GM15510 (cell line): ENCODE measurements around the gene FCER1G.

Experiments used
- POLR2A ChIP-seq: IDR thresholded peaks from 3 replicates; pipeline ENCODE4 v1.6.1; 2011; ENCODE audit warnings: borderline replicate concordance; ENCODE audit not compliant: insufficient read length; ENCODE audit errors: extremely low read depth

The FCER1G gene

DNA sequence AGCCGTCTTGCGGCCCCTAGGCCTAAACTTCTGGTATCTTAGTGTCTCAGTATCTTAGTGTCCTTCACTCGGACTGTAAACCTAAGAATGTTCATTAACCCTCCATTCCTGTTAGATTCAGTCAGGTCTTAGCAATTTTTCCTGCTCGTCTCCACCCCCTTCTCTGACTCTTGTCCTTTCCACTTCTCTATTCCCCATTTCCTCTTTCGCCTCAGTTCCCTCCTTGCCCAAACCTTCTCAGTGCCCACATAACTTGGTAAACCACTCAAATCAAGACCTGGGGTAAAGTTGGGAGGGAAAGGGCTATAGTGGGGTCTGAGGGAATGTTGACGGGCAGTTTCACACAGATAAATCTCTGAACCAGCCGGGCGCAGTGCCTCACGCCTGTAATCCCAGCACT is 726 bp upstream of the FCER1G start:
- TF ChIP-seq POLR2A = no peak

DNA sequence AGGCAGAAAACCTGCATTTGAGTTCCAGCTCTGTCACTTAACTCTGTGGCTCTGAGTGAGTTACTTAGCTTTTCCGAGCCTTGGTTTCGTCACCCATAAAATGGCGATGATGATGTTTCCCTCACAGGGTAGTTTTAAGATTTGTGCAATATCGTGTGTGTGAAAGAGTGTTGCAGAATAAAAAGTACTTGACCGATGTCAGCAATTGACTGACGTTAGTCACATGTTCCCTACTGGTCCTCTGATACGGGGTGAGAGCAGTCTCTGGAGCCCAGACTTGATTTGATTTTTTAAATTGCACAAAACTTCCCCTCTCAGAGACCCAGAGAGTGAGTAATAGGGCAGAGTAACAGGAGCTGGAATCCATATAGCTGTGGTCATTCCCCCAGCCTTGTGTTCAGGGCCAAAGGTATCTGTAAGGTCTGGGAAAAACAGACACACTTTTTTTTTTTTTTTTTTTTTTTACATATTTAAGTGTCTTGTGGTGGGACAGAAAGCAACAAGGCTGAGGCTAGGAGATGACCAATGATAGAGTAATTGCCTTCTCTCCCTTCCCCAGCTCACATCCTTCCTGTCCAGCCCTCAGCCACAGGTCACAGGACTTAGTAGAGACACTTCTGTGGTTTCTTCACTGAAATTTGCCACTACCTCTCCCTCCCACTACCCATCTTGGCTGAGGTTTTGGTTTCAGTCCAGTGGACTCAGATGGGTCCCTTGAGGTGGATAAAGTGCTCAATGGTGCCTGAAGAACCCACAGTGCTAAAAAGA is 2.0 kb downstream of the FCER1G start:
- TF ChIP-seq POLR2A = no peak

DNA sequence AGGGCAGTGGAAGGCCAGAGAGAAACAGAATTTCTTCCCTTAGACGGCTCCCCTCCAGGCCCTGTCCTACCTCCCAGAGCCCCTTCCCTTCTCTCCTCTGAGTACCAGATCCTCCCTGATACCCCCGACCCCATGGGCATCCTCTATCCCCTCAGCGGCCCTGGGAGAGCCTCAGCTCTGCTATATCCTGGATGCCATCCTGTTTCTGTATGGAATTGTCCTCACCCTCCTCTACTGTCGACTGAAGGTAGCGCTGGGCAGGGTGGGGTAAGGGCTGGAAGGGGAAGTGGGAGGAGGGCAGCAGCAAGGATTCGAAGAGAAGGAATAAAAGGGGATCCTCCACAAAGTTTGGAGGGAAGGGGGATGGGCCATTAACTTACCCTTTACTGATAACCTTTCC is 2.7 kb downstream of the FCER1G start:
- TF ChIP-seq POLR2A = no peak

DNA sequence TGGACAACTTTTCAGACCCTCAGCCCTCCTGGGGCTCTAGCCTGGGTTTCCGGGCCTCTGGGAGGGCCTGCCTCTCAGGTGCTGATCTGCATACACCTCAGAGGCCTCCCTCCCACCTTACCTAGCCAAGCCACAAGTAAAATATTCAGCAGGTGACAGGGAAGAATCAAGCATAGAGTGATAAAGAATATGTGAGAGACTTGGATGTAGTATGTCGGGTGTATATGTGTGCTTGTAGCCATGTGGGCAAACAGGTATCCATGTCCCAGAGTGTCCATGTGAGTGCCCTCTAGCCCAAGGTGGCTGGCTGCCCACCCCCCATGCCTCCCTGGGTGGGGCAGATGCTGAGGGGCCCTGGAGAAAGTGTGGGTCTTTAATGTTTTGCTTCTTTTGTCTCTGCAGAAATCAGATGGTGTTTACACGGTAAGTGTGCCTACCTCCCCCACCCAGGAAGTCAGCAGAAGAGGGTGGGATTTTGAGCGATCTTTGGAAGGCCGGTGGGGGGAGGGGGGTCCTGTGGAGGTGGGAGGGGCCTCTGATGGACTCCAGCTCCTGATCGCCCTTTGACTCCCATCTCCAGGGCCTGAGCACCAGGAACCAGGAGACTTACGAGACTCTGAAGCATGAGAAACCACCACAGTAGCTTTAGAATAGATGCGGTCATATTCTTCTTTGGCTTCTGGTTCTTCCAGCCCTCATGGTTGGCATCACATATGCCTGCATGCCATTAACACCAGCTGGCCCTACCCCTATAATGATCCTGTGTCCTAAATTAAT is 3.4 kb downstream of the FCER1G start:
- no peak for TF ChIP-seq POLR2A

- TF ChIP-seq POLR2A = no peak
Observed at GRCh38 chr1:161219078-161219892, 4.2 kb downstream of the FCER1G start.

DNA sequence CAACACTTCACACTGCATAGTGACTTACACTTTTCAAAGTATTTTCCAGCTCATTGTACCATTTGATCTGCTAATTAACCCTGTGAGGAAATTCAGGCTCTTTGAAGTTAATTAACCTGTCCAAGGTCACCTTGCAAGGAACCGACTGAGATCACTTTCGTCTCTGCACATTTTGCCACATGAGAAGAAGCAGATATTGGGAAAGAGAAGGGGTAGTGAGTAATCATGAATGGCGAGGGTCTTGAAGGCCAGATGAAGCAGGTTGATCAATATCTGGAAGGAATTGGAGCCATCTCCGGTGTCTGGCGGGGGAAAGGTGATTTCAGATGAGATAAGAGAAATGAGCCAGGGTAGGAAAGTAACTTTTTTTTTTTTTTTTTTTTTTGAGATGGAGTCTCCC is 4.9 kb downstream of the FCER1G start:
- TF ChIP-seq POLR2A = no peak

DNA sequence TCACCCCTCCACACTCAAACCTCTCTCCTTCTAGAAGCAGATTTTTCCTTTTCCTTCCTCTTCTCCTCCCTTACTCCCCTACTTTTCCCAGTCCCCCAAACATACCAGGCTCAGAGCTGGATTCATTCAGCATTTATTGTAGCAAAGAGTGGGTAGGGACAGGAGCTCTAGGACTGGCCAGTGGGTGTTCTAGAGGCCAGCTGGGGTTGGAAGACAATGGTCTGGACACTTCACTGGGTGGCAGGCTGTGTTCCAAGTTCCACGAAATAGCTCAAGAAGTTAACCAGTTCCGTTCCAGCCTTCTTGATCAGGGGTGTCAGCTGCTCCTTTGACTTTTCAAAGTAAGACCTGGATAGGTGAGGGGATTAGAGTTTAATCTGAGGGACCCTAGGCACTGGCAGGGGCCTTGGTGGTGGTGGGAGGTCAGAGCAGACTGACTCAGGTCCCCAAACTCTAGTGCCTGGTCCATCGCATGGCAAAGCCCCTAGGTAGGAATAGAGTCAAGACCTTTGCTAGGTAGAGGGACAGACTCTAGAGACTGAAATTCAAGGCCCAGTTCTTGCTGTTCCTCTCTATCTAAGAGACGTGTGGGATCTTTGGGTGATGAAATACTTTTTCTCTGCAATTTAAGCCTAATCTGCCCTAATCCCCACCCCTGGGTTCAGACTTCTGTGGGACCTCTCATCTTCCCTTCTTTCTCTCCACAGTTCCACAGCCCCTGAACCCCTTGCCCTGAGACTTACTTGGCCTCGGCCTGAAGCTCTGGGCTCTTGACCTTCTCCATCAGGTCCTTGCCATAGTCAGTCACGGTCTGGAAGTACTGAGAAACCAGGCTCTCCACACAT is 7.3 kb downstream of the FCER1G start:
- no peak for TF ChIP-seq POLR2A

DNA sequence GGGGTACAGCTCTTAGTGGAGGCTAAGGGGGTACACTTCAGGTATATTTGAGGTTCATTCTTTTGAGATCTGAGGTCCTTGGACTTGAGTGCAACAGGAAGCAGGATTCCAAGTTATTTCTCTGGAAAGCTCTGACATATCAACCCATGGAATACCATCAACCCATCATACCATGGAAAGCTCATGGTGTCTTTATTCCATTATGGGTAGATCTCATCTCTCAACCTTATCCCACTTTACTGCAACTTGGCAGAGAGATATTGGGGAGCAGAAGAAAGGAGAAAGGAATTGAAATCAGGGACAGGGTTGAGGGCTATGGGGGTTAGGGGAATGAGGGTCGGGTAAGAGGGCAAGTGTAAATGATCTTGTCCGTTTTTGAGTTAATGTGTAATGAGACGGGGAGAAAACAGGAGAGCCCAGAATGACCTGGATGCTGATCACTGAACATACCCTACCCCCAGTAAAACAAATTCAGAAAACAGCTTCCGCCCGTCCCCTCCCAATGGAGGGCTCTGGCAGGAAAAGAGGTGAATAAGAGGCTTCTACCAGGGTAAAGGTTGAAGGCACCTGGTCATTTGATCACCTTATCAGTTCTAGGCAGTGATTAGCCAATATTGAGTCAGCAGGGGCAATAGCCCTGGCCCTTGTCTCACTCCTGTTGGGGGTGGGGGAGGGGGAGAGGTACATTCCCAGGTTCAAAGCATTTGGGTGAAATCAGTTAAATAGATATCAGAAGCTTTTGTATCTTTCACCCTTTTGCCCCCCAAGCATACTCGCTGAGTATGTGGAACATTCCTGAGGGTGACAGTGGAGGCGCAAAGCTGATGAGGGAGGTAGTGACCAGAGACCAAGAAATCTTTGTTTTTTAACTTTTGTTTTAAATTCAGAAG is 9.0 kb downstream of the FCER1G start:
- no peak for TF ChIP-seq POLR2A

DNA sequence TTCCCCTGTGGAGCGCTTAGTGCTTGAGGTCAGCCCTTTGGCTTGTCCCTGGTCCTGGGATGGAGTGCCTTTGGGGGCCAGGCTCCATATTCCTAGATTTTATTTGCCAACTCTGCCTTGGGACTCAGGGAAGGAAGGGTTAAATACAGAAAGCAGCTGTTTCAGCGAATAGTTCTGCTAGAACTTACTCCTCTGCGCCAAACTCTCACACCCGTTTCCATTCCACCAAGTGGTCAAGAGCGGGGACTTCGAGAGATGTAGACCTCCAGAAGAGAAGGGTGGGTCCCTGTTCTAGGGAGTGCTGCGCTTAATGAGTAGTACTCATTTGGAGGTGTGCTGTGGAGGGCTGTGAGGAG is 10.1 kb downstream of the FCER1G start:
- no peak for TF ChIP-seq POLR2A

DNA sequence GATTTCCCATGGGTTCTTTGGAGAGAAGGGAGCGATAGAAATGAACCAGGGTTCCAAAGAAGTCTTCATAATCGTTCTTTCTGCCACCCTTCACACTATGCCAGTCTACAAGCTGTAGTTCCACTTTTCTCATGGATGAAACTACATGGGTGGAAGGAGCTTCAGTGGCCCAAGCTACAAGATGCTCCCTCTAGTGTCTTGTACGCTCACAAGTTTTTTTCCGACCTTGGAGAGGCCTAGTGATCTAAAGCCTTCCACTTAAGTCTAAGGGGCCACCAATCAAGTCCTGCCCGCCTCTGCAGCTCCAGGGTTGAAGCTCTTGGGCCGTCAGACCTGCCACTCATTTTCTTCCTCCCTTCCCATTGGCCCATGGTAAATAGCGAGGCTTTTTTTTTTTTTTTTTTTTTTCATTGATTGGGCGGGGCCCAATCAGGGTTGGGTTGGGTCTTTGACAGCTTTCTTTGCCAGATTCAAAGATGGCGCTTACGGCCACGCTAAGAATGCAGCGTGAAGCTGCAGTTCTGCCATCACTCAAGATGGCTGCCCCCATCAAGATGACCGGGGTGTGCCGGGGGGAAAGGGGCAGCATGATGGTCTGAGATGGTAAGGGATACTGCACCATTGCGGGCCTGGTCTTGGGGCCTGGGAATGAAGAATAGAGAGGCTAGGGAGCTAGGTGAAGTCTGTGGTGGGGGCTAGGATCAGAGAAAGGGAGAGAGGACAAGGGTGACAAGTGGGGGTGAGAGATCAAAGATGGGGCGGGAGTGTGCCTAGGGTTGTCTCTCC is 10.6 kb downstream of the FCER1G start, which contains the start of gene TOMM40L:
TSS of gene TOMM40L (plus strand) at position 527 of the 786 bp plus-strand sequence. CDS start 430 bp downstream, outside the sequence.
- TF ChIP-seq POLR2A = peak; percentile 58

DNA sequence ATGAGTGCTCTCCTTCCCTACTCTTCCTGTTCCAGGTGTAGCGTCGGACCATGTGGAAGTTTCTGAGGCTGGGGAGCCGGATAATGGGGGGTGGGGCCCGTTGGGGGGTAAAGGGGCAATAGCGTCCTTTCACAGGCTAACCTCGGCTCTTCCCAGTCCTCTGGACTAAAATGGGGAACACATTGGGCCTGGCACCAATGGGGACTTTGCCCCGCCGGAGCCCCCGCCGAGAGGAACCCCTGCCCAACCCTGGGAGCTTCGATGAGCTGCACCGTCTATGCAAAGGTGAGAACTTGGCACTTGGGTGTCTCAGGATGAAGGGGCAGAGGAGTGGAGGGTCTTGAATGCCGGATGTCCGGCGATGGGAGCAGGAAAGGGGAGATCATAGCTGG is 11.2 kb downstream of the FCER1G start:
- no peak for TF ChIP-seq POLR2A

- no peak for TF ChIP-seq POLR2A
Observed at GRCh38 chr1:161226759-161227158, 11.7 kb downstream of the FCER1G start.

DNA sequence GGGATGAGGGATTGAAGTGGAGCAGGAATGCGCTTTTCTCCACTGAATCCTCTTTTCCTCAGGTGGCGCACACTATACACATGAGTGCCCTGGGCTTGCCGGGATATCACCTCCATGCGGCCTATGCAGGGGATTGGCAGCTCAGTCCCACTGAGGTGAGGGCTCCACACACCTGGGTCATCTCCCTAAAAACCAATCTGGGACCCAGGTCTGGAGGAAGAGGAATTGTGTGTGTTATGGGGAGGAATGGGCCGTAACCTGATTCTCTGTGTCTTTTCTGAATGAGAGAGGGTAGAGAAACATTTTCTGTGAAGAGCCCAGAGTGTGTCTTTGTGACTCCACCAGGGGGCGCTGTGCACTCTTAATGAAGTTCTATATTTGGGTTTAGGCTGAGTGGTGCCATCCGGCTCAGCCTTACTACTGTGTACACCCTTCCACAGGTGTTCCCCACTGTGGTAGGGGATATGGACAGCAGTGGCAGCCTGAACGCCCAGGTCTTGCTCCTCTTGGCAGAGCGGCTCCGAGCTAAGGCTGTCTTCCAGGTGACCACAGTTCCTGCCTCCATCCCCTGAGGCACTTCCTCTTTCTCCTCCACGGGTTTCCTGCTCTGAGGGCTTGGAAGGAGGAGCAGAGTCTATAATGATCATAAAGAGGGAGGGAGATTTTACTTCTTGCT is 12.2 kb downstream of the FCER1G start:
- TF ChIP-seq POLR2A = no peak

GRCh38 chr1:161228032-161228431 is 12.9 kb downstream of the FCER1G start:
- no peak for TF ChIP-seq POLR2A
